ENCODE results near the gene NANOG.
"Not testable (repeated sequence)": the region's sequence is repeated elsewhere in the genome, so short reads cannot be mapped to it uniquely, and the experiment has no call there.

Gene NANOG

DNA sequence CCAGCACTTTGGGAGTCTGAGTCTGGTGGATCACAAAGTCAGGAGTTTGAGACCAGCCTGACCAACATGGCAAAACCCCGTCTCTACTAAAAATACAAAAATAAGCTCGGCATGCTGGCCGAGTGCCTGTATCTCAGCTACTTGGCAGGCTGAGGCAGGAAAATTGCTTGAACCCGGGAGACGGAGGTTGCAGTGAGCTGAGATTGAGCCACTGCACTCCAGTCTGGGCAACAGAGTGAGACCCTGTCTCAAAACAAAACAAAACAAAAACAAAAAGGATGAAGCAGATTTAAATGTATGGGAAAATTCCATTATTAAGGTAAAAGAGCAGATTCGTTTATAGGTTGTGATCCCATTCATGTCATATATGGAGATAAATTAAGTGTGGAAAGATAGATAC, 17.1 kb downstream of the NANOG start:
- DNase-seq = not testable (repeated sequence)

DNA sequence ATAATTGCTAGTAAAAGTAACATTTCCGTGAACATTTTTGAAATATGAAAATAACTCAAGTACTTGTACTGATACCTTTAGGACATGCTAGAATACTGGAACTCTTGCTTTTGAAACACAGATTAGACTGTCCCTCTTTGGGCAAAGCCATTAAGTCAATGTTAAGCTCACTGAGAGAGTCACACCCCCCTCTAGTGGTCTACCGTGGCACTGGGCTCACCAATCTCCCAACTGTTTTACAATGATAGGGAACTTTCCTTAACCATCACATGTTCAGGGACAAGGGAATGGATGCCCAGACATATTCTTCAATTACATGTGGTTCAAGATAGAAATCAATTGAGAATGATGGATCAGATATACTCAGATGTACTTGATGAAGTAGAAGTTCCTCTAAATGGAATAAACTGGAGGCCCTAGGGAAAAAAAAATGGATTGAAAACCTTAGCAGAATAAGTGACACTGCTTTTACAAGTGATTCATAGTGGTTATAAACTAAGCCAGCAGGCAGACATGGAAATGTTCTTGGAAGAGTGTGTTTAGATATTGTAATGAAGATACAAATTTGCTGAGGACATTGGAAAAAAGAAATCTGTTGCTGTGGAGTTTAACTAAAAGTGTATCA, 17.8 kb downstream of the NANOG start:
- peak; percentile 17 for DNase-seq

DNA sequence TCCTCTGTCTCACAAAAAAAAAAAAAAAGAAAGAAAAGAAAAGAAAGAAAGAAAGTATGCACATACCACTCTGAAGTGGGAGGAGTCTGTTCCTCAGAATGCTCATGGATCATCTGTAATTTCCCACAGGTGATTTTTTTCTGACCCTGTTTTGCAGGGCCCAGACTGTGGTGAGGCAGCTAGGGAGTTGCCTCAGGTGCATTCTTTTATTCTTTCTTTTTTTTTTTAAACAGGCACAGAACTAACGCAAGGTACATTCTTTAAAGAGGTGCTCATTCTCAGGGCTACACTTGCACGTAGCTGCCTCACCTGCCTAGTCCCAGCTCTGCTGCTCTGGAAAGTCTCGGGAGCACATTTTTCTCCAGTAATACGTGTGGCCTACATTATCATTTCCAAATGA, 36.6 kb downstream of the NANOG start:
- not testable (repeated sequence) for DNase-seq

DNA sequence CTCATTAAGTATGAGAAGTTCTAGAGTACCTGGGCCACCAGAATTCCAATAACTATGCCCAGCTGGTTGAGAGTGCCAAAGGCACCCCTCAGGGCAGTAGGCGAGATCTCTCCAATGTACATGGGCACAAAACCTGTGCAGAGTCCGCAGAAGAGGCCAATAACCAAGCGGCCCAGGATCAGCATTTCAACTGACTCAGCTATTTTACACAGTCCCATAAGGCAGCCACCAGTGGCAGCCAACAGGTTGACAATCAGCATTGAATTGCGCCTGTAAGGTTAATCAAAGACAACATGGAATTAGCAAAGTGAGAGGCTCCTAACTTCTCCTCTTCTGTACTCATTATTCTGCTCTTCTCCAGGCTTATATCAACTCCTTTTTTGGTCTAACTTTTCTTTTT, 40.5 kb downstream of the NANOG start:
- not testable (repeated sequence) for DNase-seq

DNA sequence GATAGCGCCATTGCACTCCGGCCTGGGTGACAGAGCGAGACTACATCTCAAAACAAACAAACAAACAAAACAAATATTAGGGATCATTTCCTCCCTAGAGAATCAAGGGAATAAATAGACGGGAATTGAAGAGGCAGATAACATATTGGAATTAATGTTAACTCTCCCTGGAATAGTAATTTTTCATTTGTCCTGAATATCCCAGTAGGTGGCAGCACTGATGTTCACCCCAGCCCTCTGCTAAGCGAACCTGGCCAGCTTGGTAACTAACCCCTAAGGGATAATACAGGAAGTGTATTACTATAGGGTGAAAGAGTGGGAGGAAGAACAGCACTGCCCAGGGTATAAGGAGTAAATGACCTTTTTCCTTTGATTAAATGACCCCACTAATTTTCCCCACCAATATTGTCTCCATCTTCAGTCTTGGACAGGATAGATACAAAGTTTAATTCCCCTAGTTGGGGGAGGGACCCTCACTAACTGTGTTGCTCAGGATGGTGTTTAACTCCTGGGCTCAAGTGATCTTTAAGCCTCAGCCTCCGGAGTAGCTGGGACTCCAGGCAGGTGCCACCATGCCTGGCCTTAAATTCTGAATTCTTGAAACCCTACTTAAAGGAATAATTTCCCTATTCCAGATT, 43.0 kb downstream of the NANOG start:
- peak; percentile 7 for DNase-seq

DNA sequence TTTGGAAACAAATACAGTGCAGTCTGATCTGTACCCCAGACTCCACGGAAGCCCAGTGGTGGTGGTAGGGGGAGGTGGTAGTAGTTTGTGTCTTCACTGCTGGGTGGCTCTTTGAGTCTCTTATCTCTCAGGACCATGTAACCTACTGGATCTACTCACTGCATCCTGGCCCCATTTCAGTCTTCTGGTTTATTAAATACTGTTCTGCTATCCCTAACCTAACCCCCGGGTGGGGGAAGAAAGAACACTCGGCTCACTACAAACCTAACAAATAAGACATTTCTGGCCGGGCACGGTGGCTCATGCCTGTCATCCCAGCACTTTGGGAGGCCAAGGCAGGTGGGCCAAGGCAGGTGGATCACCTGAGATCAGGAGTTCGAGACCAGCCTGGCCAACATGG, 44.0 kb downstream of the NANOG start:
- not testable (repeated sequence) for DNase-seq

DNA sequence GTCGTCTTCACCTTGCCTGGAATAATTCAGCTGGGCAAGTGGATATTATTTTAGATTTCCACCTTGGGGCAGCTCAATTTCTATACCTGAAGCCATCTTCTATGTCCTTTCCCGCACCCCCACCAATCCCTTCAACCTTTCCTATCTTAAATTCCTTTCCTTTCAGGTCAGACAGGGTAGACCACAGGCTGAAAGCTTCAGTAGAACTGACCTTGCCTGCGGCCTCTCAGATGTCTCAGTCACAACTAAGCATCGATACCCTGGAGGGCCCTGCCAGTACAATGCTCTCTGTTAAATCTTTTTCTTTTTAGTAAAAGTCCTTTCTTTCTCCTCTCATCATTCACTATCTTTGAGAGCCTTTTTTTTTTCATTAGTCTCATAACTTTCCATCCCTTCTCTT, 44.6 kb downstream of the NANOG start:
- no peak for DNase-seq

DNA sequence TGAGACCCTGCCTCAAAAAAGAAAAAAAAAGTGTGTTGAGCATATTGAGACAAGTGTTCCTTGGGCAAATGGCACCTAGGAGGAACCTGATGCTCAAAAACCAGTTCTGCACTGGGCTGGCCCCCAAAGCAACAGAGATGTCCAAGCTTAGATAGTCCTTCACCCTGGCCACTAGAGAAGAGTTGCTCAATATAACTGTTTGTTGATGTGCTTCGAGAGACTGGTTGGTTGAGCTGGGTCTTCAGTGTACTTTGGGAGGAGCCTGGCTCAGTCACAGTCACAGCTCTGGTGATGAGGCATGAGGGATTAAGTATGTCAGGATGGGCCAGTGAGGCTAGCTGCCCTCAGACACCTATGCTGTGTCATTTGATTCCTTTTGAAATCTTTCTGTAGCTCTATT, 45.5 kb downstream of the NANOG start:
- DNase-seq = no peak

DNA sequence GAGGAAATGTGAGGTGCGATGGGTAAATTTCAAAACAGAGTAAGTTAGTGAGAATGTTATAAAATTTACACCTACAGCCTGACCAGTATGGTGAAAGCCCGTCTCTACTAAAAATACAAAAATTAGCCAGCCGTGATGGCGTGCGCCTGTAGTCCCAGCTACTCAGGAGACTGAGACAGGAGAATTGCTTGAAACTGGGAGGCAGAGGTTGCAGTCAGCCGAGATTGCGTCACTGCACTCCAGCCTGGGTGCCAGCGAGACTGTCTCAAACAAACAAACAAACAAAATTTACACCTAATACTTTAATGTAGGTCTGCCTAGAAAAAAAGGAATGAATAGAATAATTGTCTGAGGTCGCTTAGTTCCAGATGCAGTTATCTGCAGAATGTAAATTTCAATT, 45.9 kb downstream of the NANOG start:
- DNase-seq = no peak

DNA sequence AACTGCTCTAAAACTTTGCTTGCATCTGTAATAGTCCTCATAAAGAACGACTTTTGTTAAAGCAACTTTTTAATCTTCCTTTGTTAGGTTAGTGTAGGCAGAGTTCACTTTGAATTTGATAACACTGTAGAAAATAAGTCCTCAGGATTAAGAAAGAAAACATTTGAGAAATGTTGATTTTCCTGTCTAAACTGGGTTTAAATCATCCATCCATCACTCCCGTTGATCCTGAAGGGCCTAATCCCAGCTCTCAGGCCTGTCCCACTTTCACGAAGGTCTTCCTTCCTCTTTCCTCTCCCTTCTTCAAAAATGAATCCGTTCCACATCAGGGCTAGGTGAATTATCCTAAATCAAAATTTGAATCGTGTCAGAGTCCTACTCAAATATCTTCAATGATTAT, 46.6 kb downstream of the NANOG start:
- no peak for DNase-seq

DNA sequence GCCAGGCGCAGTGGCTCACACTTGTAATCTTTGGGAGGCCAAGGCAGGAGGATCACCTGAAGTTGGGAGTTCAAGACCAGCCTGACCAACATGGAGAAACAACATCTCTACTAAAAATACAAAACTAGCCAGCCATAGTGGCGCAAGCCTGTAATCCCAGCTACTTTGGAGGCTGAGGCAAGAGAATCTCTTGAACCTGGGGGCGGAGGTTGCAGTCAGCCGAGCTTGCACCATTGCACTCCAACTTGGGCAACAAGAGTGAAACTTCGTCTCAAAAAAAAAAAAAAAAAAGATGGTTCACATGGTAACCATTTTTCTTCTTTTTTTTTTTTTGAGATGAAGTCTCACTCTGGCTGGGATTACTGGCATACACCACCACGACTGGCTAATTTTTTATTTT, 48.2 kb downstream of the NANOG start:
- DNase-seq = no peak

DNA sequence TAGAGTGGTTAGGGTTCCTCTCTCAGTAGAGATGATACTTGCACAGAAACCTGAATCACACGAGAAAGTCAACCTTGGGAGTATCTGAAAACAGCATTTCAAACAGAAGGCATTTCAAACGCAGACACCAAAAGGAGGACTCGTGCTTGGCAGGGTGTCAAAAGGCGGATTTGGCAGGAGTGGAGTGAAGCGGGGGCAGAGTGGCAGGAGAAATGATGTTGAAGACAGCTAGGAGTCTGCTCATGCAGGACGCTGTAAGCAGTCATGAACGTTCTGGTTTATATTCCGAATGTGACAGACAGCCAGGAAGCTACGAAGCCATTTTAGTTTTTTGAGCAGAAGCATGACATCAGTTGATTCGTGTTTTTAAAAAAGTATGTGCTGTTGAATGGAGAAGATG, 50.0 kb downstream of the NANOG start:
- DNase-seq = not testable (repeated sequence)

DNA sequence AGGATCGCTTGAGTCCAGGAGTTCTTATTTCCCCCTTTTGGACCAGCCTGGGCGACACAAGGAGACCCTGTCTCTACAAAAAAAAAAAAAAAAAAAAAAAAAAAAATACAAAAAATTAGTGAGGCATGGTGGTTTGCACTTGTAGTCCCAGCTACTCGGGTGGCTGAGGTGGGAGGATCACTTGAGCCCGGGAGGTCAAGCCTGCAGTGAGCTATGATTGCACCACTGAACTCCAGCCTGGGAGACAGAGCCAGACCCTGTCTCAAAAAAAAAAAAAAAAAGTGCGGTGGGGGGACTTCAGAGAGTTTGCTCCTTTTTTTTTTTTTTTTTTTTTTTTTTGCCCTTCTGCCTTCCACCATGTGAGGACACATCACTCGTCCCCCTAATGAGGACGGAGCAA, 50.6 kb downstream of the NANOG start:
- DNase-seq = not testable (repeated sequence)

DNA sequence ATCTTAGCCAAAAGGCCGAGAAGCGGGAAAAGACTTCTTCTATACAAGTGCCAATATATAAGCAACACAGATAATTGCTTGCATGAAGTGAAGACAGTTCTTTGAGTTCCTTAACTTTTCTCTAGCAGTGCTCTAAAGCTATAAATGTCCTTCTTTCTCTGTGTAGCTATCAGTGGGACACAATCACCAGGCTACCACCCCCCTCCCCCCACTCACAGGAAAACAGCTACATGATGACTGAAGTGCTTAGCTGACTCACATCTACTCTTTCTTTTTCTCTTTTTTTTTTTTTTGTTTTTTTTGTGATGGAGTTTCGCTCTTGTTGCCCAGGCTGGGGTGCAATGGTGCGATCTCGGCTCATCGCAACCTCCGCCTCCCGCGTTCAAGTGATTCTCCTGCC, 53.2 kb downstream of the NANOG start:
- not testable (repeated sequence) for DNase-seq

DNA sequence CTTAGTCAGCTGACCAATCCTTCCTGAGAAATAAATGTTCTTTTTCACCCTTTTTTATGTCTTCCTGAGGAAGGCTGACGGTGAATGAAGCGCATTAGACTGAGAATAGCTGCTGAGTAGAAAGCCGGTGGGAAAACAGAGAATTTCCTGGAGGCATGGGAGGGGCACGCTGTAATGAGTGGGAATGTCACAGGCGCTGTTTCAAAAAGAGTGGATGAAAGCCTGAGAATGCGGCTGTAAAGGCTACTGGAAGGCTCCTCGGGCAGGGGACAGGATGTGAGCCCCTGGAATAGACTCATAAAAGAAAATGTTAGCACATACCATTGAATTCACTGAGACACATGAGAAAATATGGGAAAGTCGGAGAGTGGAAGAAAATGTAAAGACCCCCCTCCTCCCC, 53.9 kb downstream of the NANOG start:
- DNase-seq = not testable (repeated sequence)

DNA sequence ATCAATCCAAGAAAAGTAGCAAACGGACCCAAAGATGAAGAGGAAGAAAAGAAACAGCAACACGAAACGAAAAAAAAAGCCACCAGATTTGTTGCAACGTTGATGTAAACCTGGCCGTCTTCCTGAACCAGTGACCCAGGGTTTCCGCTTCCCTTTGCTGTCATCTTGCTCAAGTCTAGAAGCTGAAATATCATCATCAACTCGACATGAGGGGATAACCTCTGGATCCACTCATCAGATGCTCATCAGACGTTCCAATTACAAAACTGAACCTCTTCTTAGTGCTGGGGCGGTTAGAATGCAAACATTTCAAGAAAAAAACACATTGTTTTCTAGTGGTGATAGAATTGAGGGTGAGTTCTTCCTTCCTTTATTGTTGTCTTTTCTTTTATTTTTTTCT, 54.4 kb downstream of the NANOG start:
- DNase-seq = not testable (repeated sequence)

DNA sequence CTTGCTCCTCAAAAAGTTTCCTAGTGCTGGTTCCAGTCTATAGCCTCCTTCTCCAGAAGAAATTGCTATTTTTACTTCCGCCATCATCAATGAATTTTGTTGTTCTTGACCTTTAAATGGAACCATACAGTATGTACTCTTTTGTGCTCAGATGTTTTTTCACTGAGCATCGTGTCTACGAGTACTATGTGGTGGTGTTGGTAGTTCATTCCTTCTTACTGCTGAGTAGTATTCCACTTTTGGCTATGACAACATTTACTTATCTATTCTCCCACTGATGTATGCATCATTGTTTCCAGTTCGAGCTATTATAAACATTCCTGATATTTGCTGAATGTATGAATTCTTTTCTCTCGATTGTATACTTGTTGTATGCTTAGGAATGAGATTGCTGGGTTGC, 54.9 kb downstream of the NANOG start:
- DNase-seq = no peak

DNA sequence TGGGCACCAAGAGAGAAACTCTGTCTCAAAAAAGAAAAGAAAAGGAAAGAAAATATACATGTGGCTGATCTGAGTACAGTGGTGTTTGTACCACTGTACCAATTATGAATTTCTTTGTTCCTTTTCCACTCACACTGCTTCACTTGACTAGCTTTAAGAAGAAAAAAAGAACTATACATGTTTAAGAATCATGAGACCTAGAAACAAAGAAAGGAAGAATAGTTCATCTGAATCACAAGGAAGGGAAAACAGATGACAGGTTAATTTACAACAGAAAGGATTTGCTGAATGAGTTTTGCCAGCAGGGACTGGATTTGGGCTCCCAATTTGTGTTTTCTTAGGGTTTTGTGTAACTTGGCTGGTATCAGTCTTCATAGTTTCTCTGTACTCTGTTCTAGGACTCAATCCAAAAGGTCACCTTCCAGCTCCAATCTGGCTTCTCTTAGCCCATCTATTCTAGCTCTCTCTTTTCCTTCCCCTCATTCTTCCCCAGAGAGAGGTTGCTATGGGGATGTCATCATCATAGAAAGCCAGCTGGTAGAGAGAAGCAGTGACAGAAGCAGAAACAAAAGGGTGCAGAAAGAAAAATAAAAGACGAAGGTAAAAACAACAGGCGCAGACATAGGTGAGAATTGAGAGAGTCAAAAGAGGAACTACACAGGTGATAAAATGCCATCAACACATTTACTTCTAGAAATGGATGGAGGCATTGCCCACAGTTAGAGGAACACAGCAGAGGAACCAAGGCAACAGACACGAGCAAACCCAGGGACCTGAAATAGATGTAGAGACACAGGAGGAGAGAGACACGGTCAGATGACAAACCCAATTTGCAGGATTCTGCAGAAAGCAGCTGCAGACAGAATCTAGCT, 58.3 kb downstream of the NANOG start:
- not testable (repeated sequence) for DNase-seq

DNA sequence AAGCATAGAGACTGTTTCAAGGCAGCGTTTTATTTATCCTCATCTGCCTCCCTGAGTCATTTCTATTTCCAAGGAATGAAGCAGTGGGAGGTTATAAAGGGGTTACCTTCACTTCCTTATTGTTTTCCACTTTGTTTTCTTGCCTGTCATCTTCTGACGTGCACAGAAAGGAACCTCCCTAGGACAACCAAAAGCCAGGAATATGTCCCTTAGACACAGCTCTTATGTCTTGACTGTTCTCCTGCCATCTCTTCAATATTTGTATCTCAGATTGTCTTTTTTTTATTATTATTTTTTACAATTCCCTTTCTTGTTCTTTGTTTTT, 58.9 kb downstream of the NANOG start:
- DNase-seq = not testable (repeated sequence)
